Neural crest cell (in vitro differentiated cells): ENCODE results near the gene ANAPC15. TPM values are rescaled to one million over a fixed set of nuclear protein-coding genes. Genes with fewer than 3 reads are reported as not detected.

Experiments used
- DNase-seq: peaks from one replicate; pipeline ENCODE4 v3.0.0; 2021; ENCODE audit warnings: low read depth, mixed read lengths, low spot score
- H3K27ac Mint-ChIP-seq: one replicate; pipeline ENCODE4 v1.8.0; 2021; ENCODE audit warnings: mild to moderate bottlenecking, mixed read lengths; ENCODE audit not compliant: unreplicated experiment
- H3K27me3 Mint-ChIP-seq: 2 replicates; pipeline ENCODE4 v1.8.0; 2021; ENCODE audit warnings: low read depth, mild to moderate bottlenecking, mixed read lengths
- H3K36me3 Mint-ChIP-seq: 2 replicates; pipeline ENCODE4 v1.8.0; 2021; ENCODE audit warnings: low read depth, mild to moderate bottlenecking, mixed read lengths
- H3K4me1 Mint-ChIP-seq: 2 replicates; pipeline ENCODE4 v1.8.0; 2021; ENCODE audit warnings: mixed read lengths
- H3K4me3 Mint-ChIP-seq: one replicate; pipeline ENCODE4 v1.8.0; 2021; ENCODE audit warnings: mild to moderate bottlenecking, mixed read lengths
- H3K9me3 Mint-ChIP-seq: 2 replicates; pipeline ENCODE4 v1.8.0; 2021; ENCODE audit warnings: mixed read lengths
- total RNA-seq: library from RNA; stranded (reverse); gene quantifications from 2 replicates; pipeline ENCODE4 v1.2.1, GENCODE V29; 2021
- TF ChIP-seq, protein P1 (sequence below): fragments of 200-600 bp; sonication (generic); conservative IDR thresholded peaks from 2 replicates; pipeline ENCODE4 v1.5.0; 2021; ENCODE audit warnings: antibody characterized with exemption, mild to moderate bottlenecking

ANAPC15 gene
- total RNA-seq, 1 donor from 2014 or later, result 74.5 TPM

DNA sequence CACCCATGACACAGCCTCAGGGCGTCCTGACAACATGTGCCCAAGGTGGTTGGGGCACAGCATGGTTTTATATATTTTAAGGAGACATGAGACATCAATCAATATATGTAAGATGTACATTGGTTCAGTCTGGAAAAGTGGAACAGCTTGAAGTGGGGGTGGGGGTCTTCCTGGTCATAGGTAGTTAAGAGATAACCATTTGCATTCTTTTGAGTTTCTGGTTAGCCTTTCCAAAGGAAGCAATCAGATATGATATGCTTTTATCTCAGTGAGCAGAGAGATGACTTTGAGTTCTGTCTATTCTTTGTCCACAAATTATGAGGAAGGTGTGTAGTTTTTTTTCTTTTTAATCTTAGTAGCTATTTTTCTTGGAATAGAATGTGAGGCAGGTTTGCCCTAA, 10.1 kb upstream of the ANAPC15 start:
- Mint-ChIP-seq H3K4me3 (no peak overlapping the region), H3K27ac (no peak overlapping the region), H3K36me3 (no peaks in the 10 kb centered on the region), H3K9me3 (peaks cover 9% of the 10 kb centered on the region), H3K4me1 (no peaks in the 10 kb centered on the region), H3K27me3 (peaks cover 26% of the 10 kb centered on the region)
- DNase-seq, result no peak
- TF ChIP-seq, protein P1, sequence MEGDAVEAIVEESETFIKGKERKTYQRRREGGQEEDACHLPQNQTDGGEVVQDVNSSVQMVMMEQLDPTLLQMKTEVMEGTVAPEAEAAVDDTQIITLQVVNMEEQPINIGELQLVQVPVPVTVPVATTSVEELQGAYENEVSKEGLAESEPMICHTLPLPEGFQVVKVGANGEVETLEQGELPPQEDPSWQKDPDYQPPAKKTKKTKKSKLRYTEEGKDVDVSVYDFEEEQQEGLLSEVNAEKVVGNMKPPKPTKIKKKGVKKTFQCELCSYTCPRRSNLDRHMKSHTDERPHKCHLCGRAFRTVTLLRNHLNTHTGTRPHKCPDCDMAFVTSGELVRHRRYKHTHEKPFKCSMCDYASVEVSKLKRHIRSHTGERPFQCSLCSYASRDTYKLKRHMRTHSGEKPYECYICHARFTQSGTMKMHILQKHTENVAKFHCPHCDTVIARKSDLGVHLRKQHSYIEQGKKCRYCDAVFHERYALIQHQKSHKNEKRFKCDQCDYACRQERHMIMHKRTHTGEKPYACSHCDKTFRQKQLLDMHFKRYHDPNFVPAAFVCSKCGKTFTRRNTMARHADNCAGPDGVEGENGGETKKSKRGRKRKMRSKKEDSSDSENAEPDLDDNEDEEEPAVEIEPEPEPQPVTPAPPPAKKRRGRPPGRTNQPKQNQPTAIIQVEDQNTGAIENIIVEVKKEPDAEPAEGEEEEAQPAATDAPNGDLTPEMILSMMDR, result no peak

DNA sequence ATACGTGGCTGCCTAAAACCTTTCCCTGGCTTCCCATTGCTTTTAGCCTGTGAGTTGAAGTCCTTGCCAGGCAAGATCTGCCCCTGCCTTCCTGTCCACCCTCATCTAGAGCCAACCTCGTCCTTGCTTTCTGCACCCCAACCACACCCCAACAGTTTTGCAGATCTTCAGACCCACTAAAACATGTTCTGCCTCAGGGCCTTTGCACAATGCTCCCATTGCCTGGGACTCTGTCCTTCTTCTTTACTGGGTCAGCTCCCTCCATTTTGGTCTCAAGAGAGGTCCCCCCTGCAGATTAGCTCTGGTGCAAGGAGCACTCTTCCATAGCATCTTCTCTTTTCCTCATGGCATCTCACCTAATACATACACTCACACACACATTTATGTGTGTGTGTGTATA, 8.4 kb upstream of the ANAPC15 start:
- no peak overlapping the region for H3K27ac Mint-ChIP-seq
- H3K36me3 Mint-ChIP-seq, result no peaks in the 10 kb centered on the region
- H3K27me3 Mint-ChIP-seq, result peaks cover 34% of the 10 kb centered on the region
- no peaks in the 10 kb centered on the region for H3K4me1 Mint-ChIP-seq
- TF ChIP-seq, protein P1, result no peak
- H3K4me3 Mint-ChIP-seq, result no peak overlapping the region
- peaks cover 7% of the 10 kb centered on the region for H3K9me3 Mint-ChIP-seq
- DNase-seq, result no peak

DNA sequence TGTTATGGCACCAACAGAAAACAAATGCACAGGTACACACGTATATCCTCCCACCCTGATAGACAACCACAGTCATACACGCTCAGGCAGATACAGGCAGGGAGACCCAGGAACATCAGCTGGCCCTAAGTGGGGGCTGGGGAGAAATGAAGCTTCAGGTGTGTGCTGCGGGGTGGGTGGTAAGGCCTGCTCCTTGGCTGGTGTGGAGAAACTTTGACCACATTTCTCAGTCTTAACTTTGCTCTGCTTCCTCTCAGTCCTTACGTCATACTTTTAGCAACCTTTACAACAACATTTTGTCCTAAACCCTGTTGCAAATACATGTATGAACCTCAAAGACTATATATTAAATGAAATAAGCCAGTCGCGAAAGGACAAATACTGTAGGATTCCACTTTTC, 6.7 kb upstream of the ANAPC15 start:
- peaks cover 43% of the 10 kb centered on the region for H3K27me3 Mint-ChIP-seq

DNA sequence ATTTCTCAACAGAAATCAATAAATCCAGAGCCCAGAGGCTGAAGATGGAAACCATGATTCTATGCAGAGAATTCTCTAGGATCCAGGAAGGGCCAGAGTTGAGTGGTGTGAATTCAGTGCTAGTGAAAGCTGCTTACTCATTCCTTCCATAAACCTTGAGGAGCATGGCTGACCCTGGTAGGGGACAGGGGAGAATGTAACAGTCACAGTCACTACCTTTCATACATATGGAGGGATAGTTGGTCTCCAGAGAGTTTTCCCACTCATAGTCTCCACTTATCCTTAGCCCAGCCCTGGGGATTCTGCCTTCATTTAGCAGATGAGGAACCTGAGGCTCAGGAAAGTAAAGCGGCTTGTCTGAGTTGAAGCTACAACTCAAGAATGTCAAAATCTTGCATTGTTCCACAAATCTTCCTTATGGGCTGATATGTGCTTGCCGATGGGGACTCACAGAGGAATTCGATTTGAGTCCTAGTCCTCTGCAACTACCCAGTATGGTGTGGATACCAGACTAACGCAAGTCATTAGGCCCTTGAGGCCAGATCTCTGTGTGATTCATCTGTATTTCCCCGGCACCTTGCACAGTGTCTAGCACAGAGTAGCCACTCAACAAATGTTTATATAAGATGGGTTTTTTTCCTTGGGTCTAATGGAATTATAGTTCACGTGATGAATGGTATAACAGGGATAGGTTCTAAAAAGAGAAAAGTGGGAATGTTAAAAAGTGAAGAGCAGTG, 3.7 kb upstream of the ANAPC15 start:
- no peak overlapping the region for H3K27ac Mint-ChIP-seq
- TF ChIP-seq, protein P1, result no peak
- peaks cover 38% of the 10 kb centered on the region for H3K27me3 Mint-ChIP-seq
- DNase-seq, result no peak
- H3K36me3 Mint-ChIP-seq, result no peaks in the 10 kb centered on the region
- H3K4me3 Mint-ChIP-seq, result no peak overlapping the region
- peaks cover 25% of the 10 kb centered on the region for H3K4me1 Mint-ChIP-seq
- peaks cover 5% of the 10 kb centered on the region for H3K9me3 Mint-ChIP-seq

More for the DNA sequence above, 6.7 kb upstream of the ANAPC15 start:
- no peaks in the 10 kb centered on the region for H3K36me3 Mint-ChIP-seq
- no peaks in the 10 kb centered on the region for H3K4me1 Mint-ChIP-seq
- H3K9me3 Mint-ChIP-seq, result peaks cover 2% of the 10 kb centered on the region
- peak overlapping the region; percentile 64 for H3K27ac Mint-ChIP-seq
- TF ChIP-seq, protein P1, result no peak
- H3K4me3 Mint-ChIP-seq, result no peak overlapping the region
- no peak for DNase-seq

GRCh38 chr11:72114570-72114969, 2.1 kb upstream of the ANAPC15 start:
- no peaks in the 10 kb centered on the region for H3K36me3 Mint-ChIP-seq
- DNase-seq, result no peak
- H3K9me3 Mint-ChIP-seq, result peaks cover 2% of the 10 kb centered on the region
- TF ChIP-seq, protein P1, result no peak
- H3K4me3 Mint-ChIP-seq, result no peak overlapping the region
- H3K27ac Mint-ChIP-seq, result no peak overlapping the region
- H3K27me3 Mint-ChIP-seq, result peaks cover 34% of the 10 kb centered on the region
- H3K4me1 Mint-ChIP-seq, result peaks cover 28% of the 10 kb centered on the region
